Measurements from ENCODE around the gene TXNDC16.
"Not testable (repeated sequence)": the region's sequence is repeated elsewhere in the genome, so short reads cannot be mapped to it uniquely, and the experiment has no call there.

The TXNDC16 gene

DNA sequence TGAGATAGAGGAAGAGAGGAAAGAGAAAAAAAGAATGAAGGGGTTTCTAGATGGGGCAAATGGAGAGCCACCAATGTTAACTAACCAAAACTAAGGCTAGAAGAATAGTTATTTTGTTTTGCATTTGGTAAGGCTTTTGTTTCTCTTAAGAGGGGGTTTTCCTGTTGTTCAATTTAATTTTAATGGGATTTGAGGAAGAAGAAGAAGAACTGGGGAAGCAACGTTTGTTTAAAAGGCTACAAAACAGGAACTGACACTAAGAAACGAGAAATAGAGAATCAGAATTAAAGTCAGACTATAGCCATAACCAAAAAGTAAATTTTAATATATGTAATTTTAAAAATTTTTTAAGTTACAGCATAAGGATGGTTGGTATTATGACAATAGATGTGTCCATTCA is 13.7 kb downstream of the TXNDC16 start:
- no peak for DNase-seq

DNA sequence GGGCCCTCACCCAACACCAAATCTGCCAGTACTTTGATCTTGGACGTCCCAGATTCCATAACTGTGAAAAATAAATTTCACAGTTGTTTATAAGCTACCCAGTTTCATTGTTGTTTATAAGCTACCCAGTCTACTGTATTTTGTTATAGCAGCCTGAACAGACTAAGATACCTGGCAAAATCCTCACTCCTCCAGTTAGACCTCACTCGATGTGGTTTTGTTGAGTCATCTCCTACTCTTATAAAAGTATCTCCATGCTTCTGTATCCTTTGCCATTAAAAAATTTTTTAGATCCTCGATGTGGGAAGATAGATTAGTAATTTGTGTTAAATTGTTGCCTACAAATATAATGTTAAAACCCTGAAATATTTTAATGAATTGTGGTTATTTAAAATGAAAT is 16.0 kb downstream of the TXNDC16 start:
- DNase-seq = no peak

DNA sequence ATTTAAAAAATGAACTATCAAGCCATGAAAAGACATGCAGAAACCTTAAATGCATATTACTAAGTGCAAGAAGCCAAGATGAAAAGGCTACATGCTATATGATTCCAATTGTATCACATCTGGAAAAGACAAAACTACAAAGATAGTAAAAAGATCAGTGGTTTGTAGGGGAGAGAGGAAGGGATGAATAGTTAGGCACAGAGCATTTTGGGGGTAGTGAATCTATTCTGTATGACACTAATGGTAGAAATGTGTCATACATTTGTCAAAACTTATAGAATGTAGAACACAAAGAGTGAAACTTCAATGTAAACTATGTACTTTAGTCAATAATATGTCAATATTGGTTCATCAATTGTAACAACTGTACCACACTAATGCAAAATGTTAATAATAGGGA is 20.8 kb downstream of the TXNDC16 start:
- DNase-seq = no peak

DNA sequence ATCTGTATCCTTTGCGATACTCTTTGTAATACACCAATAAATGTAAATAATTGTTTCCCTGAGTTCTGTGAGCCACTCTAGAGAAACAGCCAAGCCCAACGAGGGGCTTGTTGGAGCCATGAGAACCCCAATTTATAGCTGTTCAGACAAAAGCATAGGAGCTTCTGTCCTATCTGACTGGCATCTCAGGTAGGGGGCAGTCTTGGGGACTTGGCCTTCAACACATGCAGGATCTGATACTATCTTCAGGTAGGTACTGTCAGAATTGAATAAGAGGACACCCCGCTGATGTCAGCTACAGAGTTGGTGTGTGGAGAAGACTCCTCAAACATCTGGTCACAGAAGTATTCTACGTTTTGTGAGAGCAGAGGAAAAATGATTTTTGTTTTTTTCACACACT is 25.3 kb downstream of the TXNDC16 start:
- DNase-seq = no peak

DNA sequence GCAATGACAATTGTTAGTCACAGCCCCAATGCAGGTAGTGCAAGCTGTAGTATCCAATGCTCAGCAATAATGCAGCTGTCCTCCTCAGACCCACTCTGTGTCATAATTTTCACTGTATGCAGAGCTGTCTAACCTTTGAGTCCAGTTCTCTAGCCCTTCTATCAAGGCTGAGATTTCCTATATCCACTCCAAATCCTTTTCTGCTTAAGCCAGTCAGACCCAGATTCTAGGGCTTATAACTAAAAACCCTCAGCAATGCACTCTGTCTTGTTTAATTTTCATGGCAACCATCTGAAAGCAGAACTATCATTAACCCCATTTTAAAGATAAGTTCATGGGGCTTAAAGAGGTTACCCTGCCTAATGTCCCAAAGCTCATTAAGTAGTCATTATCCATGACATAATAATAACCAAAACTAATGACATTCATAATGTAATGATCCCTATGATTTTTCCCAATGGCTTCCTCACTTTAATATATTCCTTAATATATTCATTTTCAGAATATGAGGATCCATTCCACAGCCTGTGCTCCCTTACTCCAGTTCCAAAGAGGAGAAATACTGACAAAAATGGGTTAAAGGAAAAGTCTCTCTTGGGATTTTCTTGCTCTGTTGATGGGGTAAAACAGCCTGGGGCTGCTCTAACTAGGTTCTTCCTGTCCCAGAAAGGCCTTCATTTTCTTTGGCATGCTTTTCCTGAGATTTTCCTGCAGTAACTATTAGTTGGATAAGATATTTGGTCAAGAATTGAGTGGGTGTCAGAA is 29.5 kb downstream of the TXNDC16 start:
- DNase-seq = no peak

DNA sequence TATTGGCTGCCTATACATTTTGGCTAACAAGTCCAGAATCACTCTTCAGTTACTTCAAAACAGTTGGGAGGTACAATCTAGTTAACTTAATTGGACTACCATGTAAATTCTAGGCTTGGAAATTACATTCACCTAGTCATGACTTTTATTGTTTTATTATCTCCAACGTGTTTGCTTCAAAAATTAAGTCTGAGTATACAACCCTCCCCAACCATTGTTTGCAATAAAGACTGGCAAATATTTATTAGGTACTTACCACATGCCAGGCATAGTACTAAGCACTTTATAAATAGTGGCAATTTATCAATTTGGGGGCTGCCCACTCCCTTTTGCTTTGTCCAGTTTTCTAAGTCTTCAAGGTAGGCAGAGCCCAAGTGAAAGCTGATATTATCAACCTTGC is 30.3 kb downstream of the TXNDC16 start:
- DNase-seq = no peak

DNA sequence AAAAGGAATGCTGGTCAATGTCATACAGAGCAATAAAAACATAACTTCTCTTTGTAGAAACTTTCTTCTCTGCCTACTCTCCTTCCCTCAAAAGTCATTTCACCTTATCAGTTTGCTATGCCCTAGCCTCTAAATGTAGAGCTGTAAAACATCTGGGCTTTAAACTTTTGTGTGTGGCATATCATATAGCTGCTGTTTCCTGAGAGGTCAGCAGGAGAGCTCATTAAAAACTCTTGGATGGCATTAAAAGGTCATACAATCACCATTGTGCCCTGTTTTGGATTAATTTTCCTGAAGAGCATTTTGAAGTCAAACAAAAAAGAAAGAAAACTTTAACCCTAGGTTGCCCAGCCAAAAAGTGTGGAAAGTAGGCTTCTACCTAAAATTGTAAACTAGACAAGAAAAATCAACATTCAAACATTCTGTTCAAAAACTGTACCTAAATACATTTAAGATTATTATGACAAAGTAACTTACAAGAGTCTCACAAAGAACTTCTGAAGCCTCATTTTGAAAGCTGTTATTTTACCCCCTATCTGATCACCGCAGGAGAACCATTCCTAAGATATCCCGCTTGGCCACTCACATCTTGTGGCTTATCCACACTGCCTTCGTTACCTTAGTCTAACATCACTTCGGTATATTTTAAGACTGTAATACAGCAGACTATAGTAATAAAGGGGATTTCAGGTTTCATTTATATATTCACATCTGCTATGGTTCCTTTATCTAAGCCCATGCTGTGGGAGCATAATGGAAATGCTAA is 38.1 kb downstream of the TXNDC16 start:
- no peak for DNase-seq

DNA sequence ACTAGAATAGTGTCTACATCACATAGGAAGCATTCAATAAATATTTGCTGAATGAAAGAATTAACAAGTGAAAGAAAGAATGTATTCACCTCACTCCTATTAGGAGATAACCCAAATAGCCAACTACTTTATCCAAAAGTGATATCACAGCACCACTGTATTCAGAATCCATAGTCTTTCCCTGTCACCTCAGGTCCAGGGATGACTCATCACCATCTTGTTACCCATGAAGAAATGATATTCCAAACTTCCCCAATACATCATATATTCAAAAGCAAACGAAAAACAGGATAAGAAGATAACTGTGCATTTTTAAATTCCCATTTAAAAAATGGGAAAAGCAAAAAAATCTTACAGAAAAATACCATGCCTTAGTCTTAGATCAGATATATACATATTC is 39.1 kb downstream of the TXNDC16 start:
- DNase-seq = no peak

DNA sequence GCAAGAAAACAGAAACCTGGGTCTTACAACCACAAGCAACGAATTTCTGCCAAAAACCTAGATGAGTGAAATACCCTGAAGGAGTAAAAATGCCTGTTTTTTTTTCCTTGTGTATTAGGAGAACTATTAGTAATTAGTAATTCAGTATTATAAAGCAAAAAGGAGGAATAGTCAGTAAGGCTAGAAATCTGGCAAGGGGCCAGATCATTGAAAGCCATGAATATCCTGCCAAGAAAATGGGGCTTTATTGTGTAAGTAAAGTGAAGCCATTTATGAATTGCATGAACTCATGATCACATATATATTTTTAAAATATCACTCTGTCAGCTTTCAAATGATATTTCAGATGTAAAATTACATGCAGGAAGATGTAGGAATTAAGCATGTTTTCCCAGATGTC is 57.9 kb downstream of the TXNDC16 start:
- DNase-seq = no peak

DNA sequence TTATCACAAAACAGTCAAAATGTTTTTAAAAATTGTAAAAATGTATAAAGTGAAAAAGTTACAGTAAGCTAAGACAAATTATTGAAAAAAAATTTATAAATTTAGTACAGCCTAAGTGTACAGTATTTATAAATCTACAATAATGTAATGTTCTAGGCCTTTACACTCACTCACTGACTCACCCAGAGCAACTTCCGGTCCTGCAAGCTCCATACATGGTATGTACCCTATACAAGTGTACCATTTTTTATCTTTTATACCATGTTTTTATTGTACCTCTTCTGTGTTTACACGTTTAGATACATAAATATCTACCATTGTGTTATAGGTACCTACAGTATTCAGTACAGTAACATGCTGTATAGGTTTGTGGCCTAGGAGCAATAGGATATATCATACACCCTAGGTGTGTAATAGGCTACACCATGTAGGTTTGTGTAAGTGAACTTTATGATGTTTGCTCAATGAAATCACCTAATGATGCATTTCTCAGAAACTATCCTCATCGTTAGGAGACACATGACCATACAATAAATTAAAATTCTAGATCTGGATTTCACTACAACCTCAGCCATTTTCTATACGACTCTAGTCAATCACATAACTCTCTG is 66.8 kb downstream of the TXNDC16 start:
- no peak for DNase-seq

DNA sequence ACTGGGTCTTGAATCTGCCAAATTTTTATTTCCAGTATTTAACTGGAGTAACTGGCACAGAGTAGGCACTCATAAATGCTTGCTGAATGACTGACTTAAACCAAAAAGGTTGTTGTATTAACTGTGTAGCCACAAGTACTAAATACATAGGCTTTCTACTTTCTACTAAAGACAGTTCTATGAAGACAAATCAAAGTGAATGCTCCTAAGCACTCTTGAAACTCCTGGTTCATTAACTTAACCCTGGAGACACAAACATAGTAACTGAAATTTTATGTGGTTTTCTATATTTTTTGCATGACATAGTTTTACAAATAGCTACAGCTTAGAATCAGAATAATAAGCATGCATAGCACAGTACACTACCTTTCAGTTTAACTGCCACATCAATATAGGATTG is 70.4 kb downstream of the TXNDC16 start:
- DNase-seq = no peak

DNA sequence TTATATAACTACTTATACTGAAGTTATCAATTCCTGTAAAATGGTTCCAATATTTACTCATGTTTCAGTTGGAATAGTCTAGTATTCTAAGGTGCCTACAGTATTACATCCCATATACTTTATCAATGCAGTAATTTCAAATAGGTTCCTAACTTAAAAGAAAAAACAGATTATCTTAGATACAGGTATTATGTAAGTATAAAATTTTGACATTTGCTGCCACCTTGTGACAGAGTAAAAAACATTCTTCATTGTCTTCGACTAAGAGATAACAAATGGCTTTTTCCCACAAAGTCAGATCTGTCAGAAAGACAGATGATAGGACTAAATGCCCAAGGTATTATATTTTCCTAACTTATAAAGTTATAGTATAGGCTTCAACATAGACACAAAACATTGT is 78.7 kb downstream of the TXNDC16 start:
- DNase-seq = no peak

DNA sequence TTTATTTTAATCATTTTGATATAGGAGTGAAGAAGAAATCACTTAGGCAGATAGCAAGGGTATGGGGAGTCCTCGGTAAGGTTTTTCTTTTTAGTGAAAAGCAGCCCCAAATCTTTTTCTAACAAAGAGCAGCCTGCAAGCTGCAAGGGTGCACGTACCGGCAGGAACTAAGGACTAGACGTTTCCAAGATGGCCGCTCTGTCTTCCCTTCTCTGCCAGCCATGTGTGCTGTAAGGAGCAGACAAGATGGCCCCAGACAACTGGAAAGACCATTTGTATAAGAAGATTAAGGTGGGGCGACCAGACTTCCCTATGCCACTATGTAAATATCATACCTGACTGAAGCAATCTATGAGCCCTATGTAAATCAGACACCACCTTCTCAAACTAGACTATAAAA is 79.6 kb downstream of the TXNDC16 start:
- no peak for DNase-seq

DNA sequence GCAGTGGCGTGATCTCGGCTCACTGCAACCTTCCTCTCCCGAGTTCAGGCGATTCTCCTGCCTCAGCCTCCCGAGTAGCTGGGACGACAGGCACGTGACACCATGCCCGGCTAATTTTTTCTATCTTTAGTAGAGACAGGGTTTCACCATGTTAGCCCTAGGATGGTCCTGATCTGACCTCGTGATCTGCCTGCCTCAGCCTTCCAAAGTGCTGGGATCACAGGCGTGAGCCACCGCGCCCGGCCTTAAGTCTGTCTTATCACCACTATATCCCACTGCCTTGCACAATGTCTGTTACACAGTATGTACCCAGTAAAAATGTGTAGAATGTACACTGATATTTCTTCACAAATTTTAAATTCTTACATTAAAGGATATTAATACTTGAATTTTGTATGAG is 80.1 kb downstream of the TXNDC16 start:
- not testable (repeated sequence) for DNase-seq

DNA sequence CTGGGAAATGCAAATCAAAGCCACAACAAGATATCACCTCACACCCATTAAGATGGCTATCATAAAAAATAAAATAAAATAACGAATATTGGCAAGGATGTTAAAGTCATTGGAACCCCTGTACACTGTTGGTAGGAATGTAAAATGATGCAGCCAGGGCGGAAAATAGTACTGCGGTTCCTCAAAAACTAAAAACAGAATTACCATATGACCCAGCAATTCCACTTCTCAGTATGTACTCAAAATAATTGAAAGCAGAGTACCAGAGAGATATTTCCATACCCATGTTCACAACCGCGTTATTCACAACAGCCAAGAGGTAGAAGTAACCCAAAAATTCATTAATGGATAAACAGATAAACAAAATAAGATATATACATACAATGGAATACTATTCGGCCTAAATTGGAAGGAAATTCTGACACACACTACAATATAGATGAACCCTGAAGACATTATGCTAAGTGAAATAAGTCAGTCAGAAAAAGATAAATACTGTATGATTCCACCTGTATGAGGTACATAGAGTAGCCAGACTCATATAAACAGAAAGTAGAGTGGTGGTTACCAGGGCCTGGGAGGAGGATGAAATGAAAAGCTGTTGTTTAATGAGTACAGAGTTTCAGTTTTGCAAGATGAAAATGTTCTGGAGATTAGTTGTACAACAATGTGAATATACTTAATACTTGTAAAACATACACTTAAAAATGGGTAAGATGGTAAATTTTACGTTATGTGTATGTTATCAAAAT is 84.6 kb downstream of the TXNDC16 start:
- no peak for DNase-seq

DNA sequence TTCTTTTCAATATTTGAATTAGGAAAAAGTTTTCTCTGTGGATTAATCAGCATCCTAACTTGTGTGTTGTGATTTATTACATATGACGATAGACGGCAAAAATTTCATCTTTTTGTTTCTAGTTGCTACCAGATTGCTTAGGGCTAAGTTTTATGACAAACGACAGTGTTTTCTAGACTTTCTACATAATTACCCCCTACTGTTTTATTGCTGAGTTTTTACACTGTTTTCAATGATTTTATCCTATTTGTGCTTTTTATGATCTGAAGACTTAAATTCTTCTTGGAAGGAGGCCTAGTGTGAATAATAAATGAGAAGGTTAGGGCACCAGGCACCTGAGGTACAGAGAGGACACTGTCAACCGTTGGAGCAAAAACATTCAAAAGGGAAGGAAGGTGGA is 88.1 kb downstream of the TXNDC16 start:
- DNase-seq = no peak

DNA sequence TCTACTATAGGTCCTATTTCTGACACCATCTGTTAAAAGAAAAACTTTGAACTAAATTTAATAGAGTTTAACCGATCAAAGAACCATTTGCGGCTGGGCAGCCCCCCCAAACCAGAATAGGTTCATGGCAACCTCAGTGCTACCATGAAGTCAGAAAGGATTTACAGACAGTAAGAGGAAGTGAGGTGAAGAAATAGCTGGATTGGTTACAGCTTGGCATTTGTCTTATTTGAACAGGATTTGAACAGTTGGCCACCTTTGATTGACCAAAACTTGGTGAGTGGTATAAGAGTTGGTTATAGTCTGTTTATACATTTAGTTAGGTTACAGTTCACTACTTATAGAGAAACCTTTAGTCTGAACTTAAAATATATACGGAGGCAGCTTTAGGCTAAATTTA is 88.9 kb downstream of the TXNDC16 start:
- no peak for DNase-seq

DNA sequence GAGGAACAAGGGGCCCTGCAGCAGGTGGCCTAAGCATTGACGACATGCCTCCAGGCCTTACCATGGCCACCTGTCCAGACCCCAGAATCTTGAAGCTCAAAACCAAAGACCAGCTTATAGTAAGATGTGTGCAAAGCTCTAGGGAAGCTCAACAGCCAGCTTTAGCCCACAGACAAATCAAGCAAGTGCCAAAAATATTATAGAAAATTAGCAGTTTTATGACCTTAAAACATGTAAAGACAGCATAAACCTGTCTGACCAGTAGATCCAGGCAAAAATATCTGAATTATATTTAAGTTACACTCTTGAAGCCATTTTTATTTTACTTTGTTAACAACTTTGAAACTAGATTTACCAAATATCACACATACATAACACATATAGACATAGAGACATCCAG is 90.6 kb downstream of the TXNDC16 start:
- no peak for DNase-seq

DNA sequence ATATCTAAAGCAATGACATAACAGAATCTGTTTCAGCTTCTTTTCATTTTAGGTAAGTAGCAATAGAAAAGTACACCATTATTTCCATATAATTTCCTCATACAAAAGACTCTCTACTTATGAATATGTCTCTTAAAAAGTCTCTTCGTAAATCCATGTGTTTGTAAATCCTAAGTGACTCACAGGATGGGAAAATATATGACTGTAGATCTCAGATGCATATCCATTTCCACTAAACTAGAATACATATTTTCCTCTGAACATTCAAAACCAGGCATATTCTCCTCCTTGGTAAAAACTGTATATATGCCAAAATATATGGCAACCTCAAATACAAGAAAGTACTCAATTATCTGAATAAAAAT is 93.6 kb downstream of the TXNDC16 start:
- DNase-seq = no peak

DNA sequence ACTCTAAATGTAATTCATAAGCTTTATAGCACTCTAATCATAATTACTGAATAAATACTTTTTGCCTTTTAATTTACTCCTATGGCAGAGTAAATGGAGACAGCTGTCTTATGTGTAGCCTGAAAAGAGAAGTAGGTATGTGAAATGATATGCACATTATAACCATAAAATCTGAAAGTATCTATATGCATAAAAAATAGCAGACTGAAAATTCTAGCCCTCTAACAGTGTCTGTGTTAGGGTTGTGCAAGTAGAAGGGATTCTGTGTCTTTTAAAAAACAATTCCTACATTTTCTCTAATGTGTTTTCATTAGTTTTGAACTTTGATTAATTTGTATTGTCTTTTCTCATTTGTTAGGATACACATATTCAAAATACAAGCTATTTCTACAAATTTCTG is 94.9 kb downstream of the TXNDC16 start:
- DNase-seq = no peak

DNA sequence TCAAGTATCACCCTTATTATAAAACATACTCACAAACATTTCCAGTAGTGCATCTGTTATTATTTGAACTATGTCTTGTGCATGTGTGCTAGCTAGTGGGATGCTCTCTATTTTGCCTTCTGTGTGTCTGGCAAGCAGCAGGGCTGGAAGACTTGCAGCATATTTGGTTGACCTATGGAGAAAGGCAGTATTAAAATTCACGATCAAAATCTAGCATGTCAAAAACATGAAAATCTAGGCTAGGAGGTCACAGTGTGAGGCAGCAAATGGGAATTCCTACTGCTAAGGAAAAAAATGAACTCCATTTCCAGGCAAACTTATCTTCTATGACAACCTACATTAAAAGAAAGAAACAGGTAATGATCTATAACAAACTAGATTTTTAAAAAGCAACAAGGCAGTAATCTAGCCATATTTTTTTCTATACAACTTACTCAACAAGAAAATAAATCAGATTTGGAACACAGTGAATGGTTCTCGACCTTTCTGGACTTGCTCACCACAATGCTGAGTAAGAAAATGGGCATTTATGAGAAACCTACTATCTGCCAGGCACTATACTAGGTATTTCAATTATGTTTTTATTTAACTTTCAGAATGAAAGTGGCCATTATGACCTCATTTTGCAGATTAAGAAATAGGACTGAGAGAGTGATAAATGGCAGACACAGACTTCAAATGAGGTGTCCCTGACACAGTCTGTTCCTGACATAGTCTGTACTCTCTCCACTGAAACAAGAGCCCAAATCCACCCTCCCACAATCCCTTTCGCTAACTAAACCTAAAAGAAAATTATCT is 96.8 kb downstream of the TXNDC16 start:
- DNase-seq = no peak

DNA sequence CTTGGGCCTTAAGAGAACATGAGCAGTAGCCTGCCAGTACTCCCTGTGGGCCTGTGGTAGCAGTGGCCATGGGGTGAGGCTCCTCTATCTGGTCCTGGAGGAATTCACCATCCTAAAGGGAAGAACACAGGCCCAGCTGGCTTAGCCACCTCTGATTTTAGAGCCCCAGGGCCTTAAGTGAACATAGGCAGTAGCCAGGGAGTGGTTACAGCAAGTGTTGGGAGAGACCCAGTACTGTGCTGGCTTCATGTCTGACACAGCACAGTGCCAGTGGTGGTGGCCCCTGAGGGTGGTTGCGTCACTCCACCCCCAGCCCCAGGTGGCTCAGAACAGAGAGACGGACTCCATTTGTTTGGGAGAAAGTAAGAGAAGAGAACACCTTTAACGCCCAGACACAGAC is 105.1 kb downstream of the TXNDC16 start:
- no peak for DNase-seq

DNA sequence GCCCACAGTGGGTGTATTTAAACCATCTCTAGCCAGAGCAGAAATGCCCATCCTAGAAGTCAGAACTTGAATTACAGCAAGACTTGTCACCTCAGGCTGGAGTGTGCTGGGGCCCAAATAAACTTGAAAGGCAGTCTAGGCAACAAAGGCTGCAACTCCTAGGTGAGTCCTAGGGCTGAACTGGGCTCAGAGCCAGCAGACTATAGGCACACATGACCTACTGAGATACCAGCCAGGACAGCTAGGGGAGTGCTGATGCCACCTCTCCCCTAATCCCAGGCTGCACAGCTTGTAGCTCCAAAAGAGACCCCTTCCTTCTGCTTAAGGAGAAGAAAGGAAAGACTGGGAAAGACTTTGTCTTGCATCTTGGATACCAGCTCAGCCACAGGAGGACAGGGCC is 106.0 kb downstream of the TXNDC16 start:
- no peak for DNase-seq

All from femur (tissue), 1 donor.